ENCODE data around the gene OR10V1.
A peak's percentile ranks its signal among the peaks of the same experiment; 100 is the strongest.

The OR10V1 gene

DNA sequence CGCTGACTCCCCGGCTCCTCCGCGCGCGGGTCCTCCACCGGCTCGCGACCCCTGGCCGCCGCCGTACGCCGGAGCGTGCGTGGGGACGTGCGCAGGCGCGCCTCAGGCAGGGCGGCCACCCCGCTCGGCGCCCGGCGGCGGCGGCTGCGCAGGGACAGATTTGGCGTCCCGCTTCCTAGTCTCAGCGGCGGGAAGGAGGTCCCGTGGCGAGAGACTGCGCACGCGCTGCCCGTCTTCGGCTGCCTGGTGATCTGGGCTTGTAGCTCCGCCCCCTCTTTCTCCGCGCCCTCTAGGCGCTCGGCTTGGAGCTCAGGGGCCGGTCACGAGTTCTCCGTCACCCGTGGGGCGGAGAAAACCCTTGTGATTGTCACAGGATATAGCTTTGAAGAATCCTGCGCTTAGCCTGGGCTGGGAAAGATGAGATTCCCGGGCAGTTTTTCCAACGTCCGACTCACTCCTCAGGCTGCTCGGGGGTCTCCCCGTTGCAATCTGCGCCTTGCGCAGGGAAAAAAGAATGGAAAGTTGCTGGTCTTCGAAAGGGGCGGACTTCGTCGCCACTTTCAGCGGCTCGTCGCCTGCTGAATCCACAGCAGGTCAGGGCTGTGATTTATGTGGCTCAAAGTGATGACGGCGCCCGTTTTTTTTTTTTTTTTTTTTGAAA is 44.6 kb downstream of the OR10V1 start, which contains the start of gene PATL1:
PATL1 (minus strand) TSS at position 88 of the 661 bp plus-strand sequence. CDS start 142 bp downstream, outside the sequence.
- Histone ChIP-seq H3K27ac (ENCODE audit: low read depth, low read length, severe bottlenecking) (peak within 1 kb of the TSS; percentile 100), H3K4me3 (ENCODE audit: extremely low read depth, insufficient read depth, low read length, poor library complexity, severe bottlenecking) (peak within 1 kb of the TSS; percentile 89), H3K9me3 (ENCODE audit: control insufficient read depth, low read length) (no peaks in the 10 kb centered on the region), H3K4me1 (ENCODE audit: control insufficient read depth, insufficient read depth, low read length, poor library complexity, severe bottlenecking) (peaks cover 5% of the 10 kb centered on the region), H3K36me3 (ENCODE audit: control insufficient read depth, insufficient read depth, low read length) (peaks cover 32% of the 10 kb centered on the region)
- 0 to 1% methylated on average over 37 to 65 of the region's 68 CpGs for WGBS, 2 experiments (ENCODE audit: insufficient coverage in 2 of 2)

DNA sequence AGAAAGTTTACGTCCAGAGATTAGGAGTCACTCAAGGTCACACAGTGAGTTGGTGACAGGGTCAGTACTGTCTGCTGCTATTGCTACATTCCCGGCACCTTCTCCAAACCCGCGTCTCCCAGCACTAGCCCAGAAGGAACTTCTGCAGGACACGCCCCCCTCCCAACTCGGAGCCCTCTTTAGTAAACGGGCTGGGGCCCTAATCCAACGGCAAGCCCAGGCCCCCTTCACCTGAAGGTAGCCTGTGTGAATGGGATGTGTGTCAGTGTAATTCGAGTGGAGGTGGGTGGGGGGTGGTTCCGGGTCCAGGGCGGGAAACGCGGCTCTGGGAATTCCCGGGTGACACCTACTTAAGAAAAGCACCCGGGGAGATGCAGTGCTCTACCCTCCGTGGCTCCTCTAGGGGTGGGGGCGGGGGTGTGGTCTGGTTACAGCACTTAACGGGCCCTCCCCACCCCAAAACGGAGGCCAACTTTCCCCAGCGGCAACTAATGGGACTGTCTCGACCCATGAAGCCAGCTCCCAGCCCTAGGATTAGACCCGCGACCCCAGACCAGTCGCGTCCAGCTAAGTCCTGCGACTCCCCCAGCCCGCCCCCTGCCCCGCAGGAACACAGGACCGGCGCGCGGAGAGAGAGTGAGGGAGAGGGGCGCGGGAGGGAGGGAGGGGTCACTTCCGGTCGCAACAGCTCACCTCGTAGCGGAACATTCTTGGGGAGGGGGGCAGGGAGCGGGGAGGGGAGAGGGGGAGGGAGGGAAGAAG is 45.3 kb downstream of the OR10V1 start:
- peak overlapping the region; percentile 89 for H3K4me3 ChIP-seq (ENCODE audit: extremely low read depth, insufficient read depth, low read length, poor library complexity, severe bottlenecking)
- WGBS, 2 experiments (ENCODE audit: insufficient coverage in 2 of 2) = 0% methylated on average over 5 to 16 of the region's 39 CpGs
- H3K27ac ChIP-seq (ENCODE audit: low read depth, low read length, severe bottlenecking) = peak overlapping the region; percentile 100
- H3K9me3 ChIP-seq (ENCODE audit: control insufficient read depth, low read length) = no peaks in the 10 kb centered on the region
- H3K36me3 ChIP-seq (ENCODE audit: control insufficient read depth, insufficient read depth, low read length) = peaks cover 38% of the 10 kb centered on the region
- H3K4me1 ChIP-seq (ENCODE audit: control insufficient read depth, insufficient read depth, low read length, poor library complexity, severe bottlenecking) = peaks cover 5% of the 10 kb centered on the region

DNA sequence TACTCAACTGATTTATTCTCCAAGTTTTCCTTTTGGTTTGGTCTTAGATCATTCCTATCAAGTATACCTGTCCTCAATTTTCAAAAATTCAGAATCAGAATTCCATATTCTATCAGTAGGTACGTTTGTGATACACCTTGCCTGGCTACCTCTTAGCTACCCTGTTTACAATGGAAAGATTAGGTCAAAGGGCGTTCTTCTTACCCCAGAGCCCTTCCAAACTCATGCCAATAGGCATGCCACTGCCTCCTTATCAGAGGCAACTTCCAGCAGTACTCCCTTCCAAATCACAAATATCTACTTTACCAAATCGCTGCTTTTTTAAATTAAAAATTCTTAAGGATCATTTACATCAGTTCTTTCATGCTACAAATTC is 45.8 kb downstream of the OR10V1 start:
- Histone ChIP-seq H3K27ac (ENCODE audit: low read depth, low read length, severe bottlenecking) (no peak overlapping the region), H3K4me3 (ENCODE audit: extremely low read depth, insufficient read depth, low read length, poor library complexity, severe bottlenecking) (peak overlapping the region; percentile 89), H3K36me3 (ENCODE audit: control insufficient read depth, insufficient read depth, low read length) (peaks cover 41% of the 10 kb centered on the region), H3K9me3 (ENCODE audit: control insufficient read depth, low read length) (no peaks in the 10 kb centered on the region), H3K4me1 (ENCODE audit: control insufficient read depth, insufficient read depth, low read length, poor library complexity, severe bottlenecking) (peaks cover 5% of the 10 kb centered on the region)
- WGBS, 2 experiments (ENCODE audit: insufficient coverage in 2 of 2) = 36 to 62% methylated on average over 2 to 3 of the region's 3 CpGs

DNA sequence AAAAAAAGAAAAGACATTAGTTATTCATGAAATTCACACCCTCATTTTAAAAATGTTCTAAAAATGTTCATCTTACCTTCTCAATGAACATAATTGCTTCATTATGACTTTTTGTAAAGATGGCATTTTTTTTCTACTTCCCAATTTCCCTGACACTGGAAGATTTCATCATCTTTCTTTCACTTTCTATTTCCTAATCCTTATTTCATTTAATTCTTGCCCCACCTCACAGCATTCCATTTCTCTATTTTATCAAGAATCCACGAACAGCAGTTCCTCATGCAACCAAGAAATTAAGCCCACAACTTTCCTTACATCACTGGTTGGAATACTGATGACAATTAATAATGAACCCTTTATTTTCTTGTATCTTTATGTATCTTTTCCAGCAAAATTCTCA is 46.7 kb downstream of the OR10V1 start:
- no CpG with 5 or more reads among the region's 1 CpG for WGBS, 2 experiments (ENCODE audit: insufficient coverage in 2 of 2)
- H3K27ac ChIP-seq (ENCODE audit: low read depth, low read length, severe bottlenecking) = no peak overlapping the region
- no peaks in the 10 kb centered on the region for H3K9me3 ChIP-seq (ENCODE audit: control insufficient read depth, low read length)
- peaks cover 5% of the 10 kb centered on the region for H3K4me1 ChIP-seq (ENCODE audit: control insufficient read depth, insufficient read depth, low read length, poor library complexity, severe bottlenecking)
- H3K36me3 ChIP-seq (ENCODE audit: control insufficient read depth, insufficient read depth, low read length) = peaks cover 41% of the 10 kb centered on the region
- H3K4me3 ChIP-seq (ENCODE audit: extremely low read depth, insufficient read depth, low read length, poor library complexity, severe bottlenecking) = no peak overlapping the region

Measured in mesodermal cell (in vitro differentiated cells).